GM12878 (cell line): ENCODE data around the gene PSENEN. TPM values are rescaled to one million over a fixed set of nuclear protein-coding genes. Genes with fewer than 3 reads are reported as not detected.

Experiments
- CBX3 ChIP-seq: fragments of 200-600 bp; sonication (generic); IDR thresholded peaks from 2 replicates; pipeline ENCODE4 v1.6.1; 2016; ENCODE audit warnings: low read depth, borderline replicate concordance
- FOS ChIP-seq: IDR thresholded peaks from 3 replicates; pipeline ENCODE4 v1.6.1; 2011; ENCODE audit warnings: borderline replicate concordance; ENCODE audit not compliant: insufficient read length; ENCODE audit errors: extremely low read depth
- FOXK2 ChIP-seq: fragments of 450-650 bp; IDR thresholded peaks from 2 replicates; pipeline ENCODE4 v1.6.1; 2017; ENCODE audit warnings: mild to moderate bottlenecking, moderate library complexity
- HDAC6 ChIP-seq: fragments of 200-600 bp; sonication (generic); IDR thresholded peaks from one replicate; pipeline ENCODE4 v1.8.0; 2017; ENCODE audit warnings: antibody characterized with exemption; ENCODE audit not compliant: unreplicated experiment
- IKZF2 ChIP-seq, 2 experiments: fragments of 450-650 bp; IDR thresholded peaks; 2 replicates each; pipeline ENCODE4 v1.6.1; 2017; ENCODE audit warnings: mild to moderate bottlenecking in 2 of 2, moderate library complexity in 2 of 2
- MXI1 ChIP-seq: fragments of 150-350 bp; IDR thresholded peaks from 2 replicates; pipeline ENCODE4 v1.6.1; 2011; ENCODE audit warnings: low read depth, mild to moderate bottlenecking, inconsistent platforms, low read length, improper control_type of control experiment
- NR2C2 ChIP-seq: IDR thresholded peaks from 2 replicates; pipeline ENCODE4 v1.6.1; 2011; ENCODE audit warnings: borderline replicate concordance, low read depth; ENCODE audit not compliant: control insufficient read depth, insufficient read length
- NR2F1 ChIP-seq: fragments of 450-650 bp; conservative IDR thresholded peaks from 2 replicates; pipeline ENCODE4 v1.6.1; 2017; ENCODE audit warnings: mild to moderate bottlenecking
- SREBF1 ChIP-seq: IDR thresholded peaks from 2 replicates; pipeline ENCODE4 v1.6.1; 2012; ENCODE audit warnings: mild to moderate bottlenecking, low read length
- TAF1 ChIP-seq: IDR thresholded peaks from 2 replicates; pipeline ENCODE4 v1.6.1; 2011; ENCODE audit warnings: mild to moderate bottlenecking, low read depth, low read length, borderline replicate concordance
- polyA plus RNA-seq, 11 experiments: library from polyadenylated mRNA; depleted of rRNA in 4 of 11; unstranded in 6 of 11; stranded (reverse) in 5 of 11; fragments of >200 nt; fragmentation: Nextera tagmentation in 4 of 11; fragmentation: Illumina TruSeq in 1 of 11; extraction: Ambion mirVana in 4 of 11; extraction: Trizol in 1 of 11; gene quantifications; 1 replicate in 1 of 11; 2 replicates in 10 of 11; pipeline versions ENCODE4 v1.2.1 to v1.2.3, GENCODE V29; 2011 to 2016; ENCODE audit warnings: inconsistent platforms in 2 of 11, missing spikeins in 2 of 11, low read depth in 1 of 11
- total RNA-seq, 4 experiments: library from RNA; depleted of rRNA in 3 of 4; stranded (reverse); fragments of >200 nt in 3 of 4; fragmentation: Illumina TruSeq in 1 of 4; extraction: Trizol in 1 of 4; gene quantifications; 2 replicates each; pipeline versions ENCODE4 v1.2.1 to v1.2.3, GENCODE V29; 2013 to 2021
- TF ChIP-seq, protein P1 (sequence below): fragments of 450-650 bp; IDR thresholded peaks from 2 replicates; pipeline ENCODE4 v1.6.1; 2017; ENCODE audit warnings: mild to moderate bottlenecking, moderate library complexity
- TF ChIP-seq, protein P2 (sequence below): fragments of 450-650 bp; IDR thresholded peaks from 2 replicates; pipeline ENCODE4 v1.6.1; 2014; ENCODE audit warnings: mild to moderate bottlenecking
- TF ChIP-seq, protein P3 (sequence below): fragments of 450-650 bp; IDR thresholded peaks from 2 replicates; pipeline ENCODE4 v1.6.1; 2017; ENCODE audit warnings: low read depth, mild to moderate bottlenecking, moderate library complexity

Gene PSENEN
- total and polyA plus RNA-seq, 10 of the 15 experiments (the other 5 are each of a cell fraction or from before 2014, with no cell fraction given): 14.4 to 178 (median 43.5) TPM

DNA sequence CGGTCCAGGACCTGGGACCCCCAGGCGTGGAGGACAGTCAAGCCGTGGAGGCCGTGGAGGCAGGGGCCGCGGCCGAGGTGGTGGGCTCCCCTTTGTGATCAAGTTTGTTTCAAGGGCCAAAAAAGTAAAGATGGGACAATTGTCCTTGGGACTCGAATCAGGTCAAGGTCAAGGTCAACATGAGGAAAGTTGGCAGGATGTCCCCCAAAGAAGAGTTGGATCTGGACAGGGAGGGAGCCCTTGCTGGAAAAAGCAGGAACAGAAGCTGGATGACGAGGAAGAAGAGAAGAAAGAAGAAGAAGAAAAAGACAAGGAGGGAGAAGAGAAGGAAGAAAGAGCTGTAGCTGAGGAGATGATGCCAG lies 25.3 kb upstream of the PSENEN start (continued):
- TF ChIP-seq, protein P1, sequence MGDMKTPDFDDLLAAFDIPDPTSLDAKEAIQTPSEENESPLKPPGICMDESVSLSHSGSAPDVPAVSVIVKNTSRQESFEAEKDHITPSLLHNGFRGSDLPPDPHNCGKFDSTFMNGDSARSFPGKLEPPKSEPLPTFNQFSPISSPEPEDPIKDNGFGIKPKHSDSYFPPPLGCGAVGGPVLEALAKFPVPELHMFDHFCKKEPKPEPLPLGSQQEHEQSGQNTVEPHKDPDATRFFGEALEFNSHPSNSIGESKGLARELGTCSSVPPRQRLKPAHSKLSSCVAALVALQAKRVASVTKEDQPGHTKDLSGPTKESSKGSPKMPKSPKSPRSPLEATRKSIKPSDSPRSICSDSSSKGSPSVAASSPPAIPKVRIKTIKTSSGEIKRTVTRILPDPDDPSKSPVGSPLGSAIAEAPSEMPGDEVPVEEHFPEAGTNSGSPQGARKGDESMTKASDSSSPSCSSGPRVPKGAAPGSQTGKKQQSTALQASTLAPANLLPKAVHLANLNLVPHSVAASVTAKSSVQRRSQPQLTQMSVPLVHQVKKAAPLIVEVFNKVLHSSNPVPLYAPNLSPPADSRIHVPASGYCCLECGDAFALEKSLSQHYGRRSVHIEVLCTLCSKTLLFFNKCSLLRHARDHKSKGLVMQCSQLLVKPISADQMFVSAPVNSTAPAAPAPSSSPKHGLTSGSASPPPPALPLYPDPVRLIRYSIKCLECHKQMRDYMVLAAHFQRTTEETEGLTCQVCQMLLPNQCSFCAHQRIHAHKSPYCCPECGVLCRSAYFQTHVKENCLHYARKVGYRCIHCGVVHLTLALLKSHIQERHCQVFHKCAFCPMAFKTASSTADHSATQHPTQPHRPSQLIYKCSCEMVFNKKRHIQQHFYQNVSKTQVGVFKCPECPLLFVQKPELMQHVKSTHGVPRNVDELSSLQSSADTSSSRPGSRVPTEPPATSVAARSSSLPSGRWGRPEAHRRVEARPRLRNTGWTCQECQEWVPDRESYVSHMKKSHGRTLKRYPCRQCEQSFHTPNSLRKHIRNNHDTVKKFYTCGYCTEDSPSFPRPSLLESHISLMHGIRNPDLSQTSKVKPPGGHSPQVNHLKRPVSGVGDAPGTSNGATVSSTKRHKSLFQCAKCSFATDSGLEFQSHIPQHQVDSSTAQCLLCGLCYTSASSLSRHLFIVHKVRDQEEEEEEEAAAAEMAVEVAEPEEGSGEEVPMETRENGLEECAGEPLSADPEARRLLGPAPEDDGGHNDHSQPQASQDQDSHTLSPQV: no peak
- TF ChIP-seq, protein P2, sequence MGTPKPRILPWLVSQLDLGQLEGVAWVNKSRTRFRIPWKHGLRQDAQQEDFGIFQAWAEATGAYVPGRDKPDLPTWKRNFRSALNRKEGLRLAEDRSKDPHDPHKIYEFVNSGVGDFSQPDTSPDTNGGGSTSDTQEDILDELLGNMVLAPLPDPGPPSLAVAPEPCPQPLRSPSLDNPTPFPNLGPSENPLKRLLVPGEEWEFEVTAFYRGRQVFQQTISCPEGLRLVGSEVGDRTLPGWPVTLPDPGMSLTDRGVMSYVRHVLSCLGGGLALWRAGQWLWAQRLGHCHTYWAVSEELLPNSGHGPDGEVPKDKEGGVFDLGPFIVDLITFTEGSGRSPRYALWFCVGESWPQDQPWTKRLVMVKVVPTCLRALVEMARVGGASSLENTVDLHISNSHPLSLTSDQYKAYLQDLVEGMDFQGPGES: no peak
- TF ChIP-seq NR2F1 (no peak), HDAC6 (no peak), SREBF1 (no peak), TAF1 (no peak), FOXK2 (no peak), CBX3 (no peak), NR2C2 (no peak), FOS (no peak), MXI1 (no peak), IKZF2 (IDR thresholded peaks at IDR 0.05) (no peak)
- TF ChIP-seq, protein P3, sequence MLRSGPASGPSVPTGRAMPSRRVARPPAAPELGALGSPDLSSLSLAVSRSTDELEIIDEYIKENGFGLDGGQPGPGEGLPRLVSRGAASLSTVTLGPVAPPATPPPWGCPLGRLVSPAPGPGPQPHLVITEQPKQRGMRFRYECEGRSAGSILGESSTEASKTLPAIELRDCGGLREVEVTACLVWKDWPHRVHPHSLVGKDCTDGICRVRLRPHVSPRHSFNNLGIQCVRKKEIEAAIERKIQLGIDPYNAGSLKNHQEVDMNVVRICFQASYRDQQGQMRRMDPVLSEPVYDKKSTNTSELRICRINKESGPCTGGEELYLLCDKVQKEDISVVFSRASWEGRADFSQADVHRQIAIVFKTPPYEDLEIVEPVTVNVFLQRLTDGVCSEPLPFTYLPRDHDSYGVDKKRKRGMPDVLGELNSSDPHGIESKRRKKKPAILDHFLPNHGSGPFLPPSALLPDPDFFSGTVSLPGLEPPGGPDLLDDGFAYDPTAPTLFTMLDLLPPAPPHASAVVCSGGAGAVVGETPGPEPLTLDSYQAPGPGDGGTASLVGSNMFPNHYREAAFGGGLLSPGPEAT: no peak
